Keratinocyte (primary cell): ENCODE measurements around the gene PAX4. TPM values are rescaled to one million over a fixed set of nuclear protein-coding genes. Genes with fewer than 3 reads are reported as not detected.

Experiments
- DNase-seq: peaks from one replicate; pipeline ENCODE4 v3.0.0-alpha.2; 2011; ENCODE audit warnings: low read depth, missing footprints, low spot score
- FAIRE-seq: peaks from 2 replicates; lab custom pipeline; 2011; peaks lifted over from hg19 to GRCh38; lab: Jason Lieb, UNC
- H2AFZ ChIP-seq: 2 replicates; pipeline ENCODE4 v1.6.0; 2012; ENCODE audit warnings: low read length, control low read depth, inconsistent platforms; ENCODE audit not compliant: control insufficient read depth
- H3K27ac ChIP-seq: 2 replicates; pipeline ENCODE4 v1.5.1; 2011; ENCODE audit warnings: low read length; ENCODE audit not compliant: control insufficient read depth, insufficient read depth
- H3K27me3 ChIP-seq: 3 replicates; pipeline ENCODE4 v1.6.0; 2011; ENCODE audit warnings: low read length; ENCODE audit not compliant: control insufficient read depth, insufficient read depth; ENCODE audit errors: extremely low read depth
- H3K36me3 ChIP-seq, 2 experiments: 2 replicates in 1 of 2; 3 replicates in 1 of 2; pipeline ENCODE4 v1.5.1; 2011; ENCODE audit warnings: low read length in 2 of 2, mild to moderate bottlenecking in 1 of 2; ENCODE audit not compliant: control insufficient read depth in 2 of 2, insufficient read depth in 2 of 2; ENCODE audit errors: extremely low read depth in 1 of 2
- H3K4me1 ChIP-seq: 3 replicates; pipeline ENCODE4 v1.5.1; 2011; ENCODE audit warnings: low read length; ENCODE audit not compliant: control insufficient read depth, insufficient read depth; ENCODE audit errors: extremely low read depth
- H3K4me2 ChIP-seq: 3 replicates; pipeline ENCODE4 v1.6.0; 2011; ENCODE audit warnings: low read depth, low read length; ENCODE audit not compliant: control insufficient read depth, insufficient read depth; ENCODE audit errors: extremely low read depth
- H3K4me3 ChIP-seq, 3 experiments: fragments of 200-600 bp in 1 of 3; sonication (generic) in 1 of 3; 2 replicates in 2 of 3; 3 replicates in 1 of 3; pipeline ENCODE4 v1.5.1; 2011 to 2016; ENCODE audit warnings: low read length in 3 of 3, mild to moderate bottlenecking in 3 of 3, control low read depth in 2 of 3, inconsistent platforms in 1 of 3, low read depth in 1 of 3, mixed read lengths in 1 of 3, mixed run types in 1 of 3, moderate library complexity in 1 of 3; ENCODE audit not compliant: control insufficient read depth in 2 of 3, insufficient read depth in 2 of 3; ENCODE audit errors: extremely low read depth in 1 of 3
- H3K79me2 ChIP-seq: 2 replicates; pipeline ENCODE4 v1.6.0; 2012; ENCODE audit warnings: low read length; ENCODE audit not compliant: control insufficient read depth, insufficient read depth
- H3K9ac ChIP-seq: 3 replicates; pipeline ENCODE4 v1.6.0; 2011; ENCODE audit warnings: low read length; ENCODE audit not compliant: control insufficient read depth, insufficient read depth; ENCODE audit errors: extremely low read depth
- H3K9me1 ChIP-seq: 3 replicates; pipeline ENCODE4 v1.6.0; 2011; ENCODE audit warnings: low read length; ENCODE audit not compliant: control insufficient read depth, insufficient read depth; ENCODE audit errors: extremely low read depth
- H3K9me3 ChIP-seq: 2 replicates; pipeline ENCODE4 v1.5.1; 2012; ENCODE audit warnings: low read depth, low read length; ENCODE audit not compliant: control insufficient read depth
- H4K20me1 ChIP-seq: 3 replicates; pipeline ENCODE4 v1.6.0; 2011; ENCODE audit warnings: low read length; ENCODE audit not compliant: control insufficient read depth, insufficient read depth; ENCODE audit errors: extremely low read depth
- EZH2 ChIP-seq: IDR thresholded peaks from one replicate; pipeline ENCODE4 v1.6.1; 2012; ENCODE audit warnings: inconsistent platforms, mild to moderate bottlenecking, low read length, moderate library complexity
- dilution Hi-C: fragments of 300-500 bp; cut with MboI; formaldehyde crosslinking; loops from one replicate; pipeline ENCODE4 v1.7.0; 2020; ENCODE audit warnings: low sequenced_read_pairs; ENCODE audit not compliant: extremely low pct_ligation_motif_present
- polyA plus RNA-seq, 5 experiments: library from polyadenylated mRNA; depleted of rRNA in 3 of 5; stranded (reverse) in 3 of 5; stranded (forward) in 1 of 5; unstranded in 1 of 5; fragments of >200 nt; gene quantifications; 1 replicate in 1 of 5; 2 replicates in 3 of 5; 3 replicates in 1 of 5; pipeline versions ENCODE4 v1.2.1 to v1.2.3, GENCODE V29; 2011 to 2012; ENCODE audit warnings: missing spikeins in 2 of 5, low read depth in 1 of 5, low replicate concordance in 1 of 5
- TF ChIP-seq, protein P1 (sequence below), 3 experiments: IDR thresholded peaks in 1 of 3; conservative IDR thresholded peaks in 1 of 3; optimal IDR thresholded peaks in 1 of 3; 2 replicates in 2 of 3; 3 replicates in 1 of 3; pipeline versions ENCODE3 to v1.5.1; 2011; ENCODE audit warnings: low read length in 3 of 3, mild to moderate bottlenecking in 3 of 3, moderate library complexity in 2 of 3, control low read depth in 1 of 3, inconsistent platforms in 1 of 3; ENCODE audit not compliant: insufficient read depth in 2 of 3; ENCODE audit errors: extremely low read depth in 1 of 3

PAX4 gene
- polyA plus RNA-seq, 1 donor (not counting 4 experiments of a cell fraction or from before 2014, with no cell fraction given), result not detected

DNA sequence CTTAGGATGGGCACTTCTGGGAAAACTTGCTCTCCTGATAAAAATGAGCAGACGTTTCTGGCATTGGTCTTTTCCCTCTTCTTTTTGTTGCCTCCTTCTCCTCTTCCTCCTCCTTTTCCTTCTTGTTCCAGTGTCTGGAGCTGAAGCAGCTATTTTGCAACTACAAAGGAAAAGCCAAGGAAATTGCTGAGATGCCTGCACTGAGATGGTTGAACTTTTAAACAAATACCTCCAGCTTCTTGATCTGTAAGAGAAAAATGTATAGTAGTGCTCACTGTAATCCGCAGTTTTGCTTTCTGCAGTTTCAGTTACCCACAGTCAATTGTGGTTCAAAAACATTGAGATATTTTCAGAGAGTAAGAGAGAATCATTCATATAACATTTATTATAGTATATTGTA lies 26.5 kb upstream of the PAX4 start:
- TF ChIP-seq EZH2, result no peak
- TF ChIP-seq, protein P1, sequence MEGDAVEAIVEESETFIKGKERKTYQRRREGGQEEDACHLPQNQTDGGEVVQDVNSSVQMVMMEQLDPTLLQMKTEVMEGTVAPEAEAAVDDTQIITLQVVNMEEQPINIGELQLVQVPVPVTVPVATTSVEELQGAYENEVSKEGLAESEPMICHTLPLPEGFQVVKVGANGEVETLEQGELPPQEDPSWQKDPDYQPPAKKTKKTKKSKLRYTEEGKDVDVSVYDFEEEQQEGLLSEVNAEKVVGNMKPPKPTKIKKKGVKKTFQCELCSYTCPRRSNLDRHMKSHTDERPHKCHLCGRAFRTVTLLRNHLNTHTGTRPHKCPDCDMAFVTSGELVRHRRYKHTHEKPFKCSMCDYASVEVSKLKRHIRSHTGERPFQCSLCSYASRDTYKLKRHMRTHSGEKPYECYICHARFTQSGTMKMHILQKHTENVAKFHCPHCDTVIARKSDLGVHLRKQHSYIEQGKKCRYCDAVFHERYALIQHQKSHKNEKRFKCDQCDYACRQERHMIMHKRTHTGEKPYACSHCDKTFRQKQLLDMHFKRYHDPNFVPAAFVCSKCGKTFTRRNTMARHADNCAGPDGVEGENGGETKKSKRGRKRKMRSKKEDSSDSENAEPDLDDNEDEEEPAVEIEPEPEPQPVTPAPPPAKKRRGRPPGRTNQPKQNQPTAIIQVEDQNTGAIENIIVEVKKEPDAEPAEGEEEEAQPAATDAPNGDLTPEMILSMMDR (optimal IDR thresholded peaks at IDR 0.05 in 1 of 3, IDR thresholded peaks at IDR 0.05 in 1 of 3, conservative IDR thresholded peaks at IDR 0.05 in 1 of 3; ENCODE audit: extremely low read depth in 1 of 3, insufficient read depth in 2 of 3, low read length in 3 of 3), result no peak
- Histone ChIP-seq H3K27ac (no peak overlapping the region), H3K4me2 (no peak overlapping the region), H2AFZ (no peak overlapping the region), H3K9me3 (no peaks in the 10 kb centered on the region), H3K4me3 (no peak overlapping the region), H3K4me1 (no peaks in the 10 kb centered on the region), H3K36me3 (no peaks in the 10 kb centered on the region), H3K9me1 (no peaks in the 10 kb centered on the region), H4K20me1 (no peaks in the 10 kb centered on the region), H3K27me3 (no peaks in the 10 kb centered on the region), H3K79me2 (no peaks in the 10 kb centered on the region), H3K9ac (no peak overlapping the region)
- DNase-seq (no peak), FAIRE-seq (no peak)
- dilution Hi-C loops, result no loop called here

DNA sequence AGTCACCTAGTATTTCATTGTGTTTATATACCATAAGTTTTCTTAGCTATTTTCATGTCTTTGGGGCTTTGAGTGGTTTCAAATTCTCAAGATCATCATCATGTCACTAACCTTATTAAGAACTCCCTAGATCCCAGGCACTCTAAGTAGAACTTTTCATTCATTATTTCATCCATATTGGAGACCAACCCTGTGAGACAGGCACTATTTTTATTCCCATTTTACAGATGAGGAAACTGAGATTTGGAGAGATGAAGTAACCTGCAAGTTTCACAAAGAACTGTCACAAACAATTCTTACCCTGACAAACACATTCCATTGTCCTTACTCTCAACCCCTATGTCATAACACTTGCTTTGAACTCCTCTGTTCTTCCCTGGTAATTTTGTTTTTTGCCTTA lies 20.3 kb upstream of the PAX4 start:
- no peak overlapping the region for H3K4me2 ChIP-seq
- H3K79me2 ChIP-seq, result no peaks in the 10 kb centered on the region
- no peaks in the 10 kb centered on the region for H3K9me3 ChIP-seq
- no peaks in the 10 kb centered on the region for H3K36me3 ChIP-seq
- no peak overlapping the region for H2AFZ ChIP-seq
- no peak for DNase-seq
- TF ChIP-seq, protein P1 (optimal IDR thresholded peaks at IDR 0.05 in 1 of 3, IDR thresholded peaks at IDR 0.05 in 1 of 3, conservative IDR thresholded peaks at IDR 0.05 in 1 of 3; ENCODE audit: extremely low read depth in 1 of 3, insufficient read depth in 2 of 3, low read length in 3 of 3), result no peak
- TF ChIP-seq EZH2, result no peak
- no peaks in the 10 kb centered on the region for H3K9me1 ChIP-seq
- H3K27ac ChIP-seq, result no peak overlapping the region
- dilution Hi-C loops, result no loop called here
- no peaks in the 10 kb centered on the region for H3K4me1 ChIP-seq
- H4K20me1 ChIP-seq, result no peaks in the 10 kb centered on the region
- H3K4me3 ChIP-seq, result no peak overlapping the region
- peaks cover 3% of the 10 kb centered on the region for H3K27me3 ChIP-seq
- FAIRE-seq, result no peak
- no peak overlapping the region for H3K9ac ChIP-seq
